Endothelial cell of umbilical vein (primary cell): ENCODE data around the gene SREBF1. TPM values are rescaled to one million over a fixed set of nuclear protein-coding genes. Genes with fewer than 3 reads are reported as not detected.

Experiments used
- Bru-seq: library from RNA; stranded (reverse); fragments of 400-500 nt; gene quantifications from one replicate; lab custom pipeline; 2021; lab: Mats Ljungman, UMichigan
- BruChase-seq, 2 experiments: library from RNA; stranded (reverse); fragments of 400-500 nt; gene quantifications; one replicate each; lab custom pipeline; 2021; lab: Mats Ljungman, UMichigan
- BruUV-seq: library from RNA; stranded (reverse); fragments of 400-500 nt; replicated peaks from 2 replicates; lab custom pipeline; 2021; lab: Mats Ljungman, UMichigan
- CTCF ChIA-PET: fragments of 300-600, 350-600 bp; sonication (Branson Sonifier 250); formaldehyde crosslinking; loops from one replicate; lab custom pipeline; 2021; ENCODE audit warnings: antibody characterized with exemption, inconsistent platforms; lab: Charles Lee
- POLR2A ChIA-PET: fragments of 300-600, 350-600 bp; sonication (Branson Sonifier 250); formaldehyde crosslinking; loops from one replicate; lab custom pipeline; 2021; ENCODE audit warnings: antibody characterized with exemption, inconsistent platforms; lab: Charles Lee
- DNase-seq: peaks from one replicate; pipeline ENCODE4 v3.0.0-alpha.2; 2011; ENCODE audit warnings: low read depth, low spot score
- FAIRE-seq: peaks from 2 replicates; lab custom pipeline; 2011; peaks lifted over from hg19 to GRCh38; lab: Jason Lieb, UNC
- H2AFZ ChIP-seq: 2 replicates; pipeline ENCODE4 v1.6.0; 2012; ENCODE audit warnings: low read depth, low read length, control low read depth, inconsistent platforms
- H3K27ac ChIP-seq: 2 replicates; pipeline ENCODE4 v1.5.1; 2011; ENCODE audit warnings: low read depth, mild to moderate bottlenecking, control low read depth, low read length, moderate library complexity; ENCODE audit not compliant: insufficient read depth
- H3K27me3 ChIP-seq, 2 experiments: 2 replicates each; pipeline versions ENCODE4 v1.6.0 to v1.6.1; 2011; ENCODE audit warnings: low read length in 2 of 2, mixed read lengths in 1 of 2; ENCODE audit not compliant: control insufficient read depth in 2 of 2, insufficient read depth in 2 of 2
- H3K36me3 ChIP-seq, 2 experiments: 2 replicates in 1 of 2; 3 replicates in 1 of 2; pipeline ENCODE4 v1.5.1; 2011; ENCODE audit warnings: low read length in 2 of 2, mild to moderate bottlenecking in 1 of 2, moderate library complexity in 1 of 2; ENCODE audit not compliant: control insufficient read depth in 2 of 2, insufficient read depth in 2 of 2; ENCODE audit errors: extremely low read depth in 1 of 2
- H3K4me1 ChIP-seq: 3 replicates; pipeline ENCODE4 v1.5.1; 2011; ENCODE audit warnings: mild to moderate bottlenecking, low read length; ENCODE audit not compliant: control insufficient read depth, insufficient read depth; ENCODE audit errors: extremely low read depth
- H3K4me2 ChIP-seq: 2 replicates; pipeline ENCODE4 v1.6.1; 2011; ENCODE audit warnings: low read length, control low read depth, mixed read lengths; ENCODE audit not compliant: insufficient read depth
- H3K4me3 ChIP-seq, 3 experiments: fragments of 200-600 bp in 1 of 3; sonication (generic), shearing (Covaris generic) in 1 of 3; replicated peaks in 1 of 3; 2 replicates each; pipeline ENCODE4 v1.5.1; 2011 to 2016; ENCODE audit warnings: control low read depth in 3 of 3, low read length in 3 of 3, mild to moderate bottlenecking in 2 of 3, inconsistent platforms in 1 of 3, low read depth in 1 of 3, moderate library complexity in 1 of 3; ENCODE audit not compliant: insufficient read depth in 1 of 3
- H3K79me2 ChIP-seq: 2 replicates; pipeline ENCODE4 v1.6.0; 2012; ENCODE audit warnings: low read length, inconsistent platforms; ENCODE audit not compliant: control insufficient read depth, insufficient read depth
- H3K9ac ChIP-seq: replicated peaks from 2 replicates; pipeline ENCODE3; 2011; ENCODE audit warnings: low read length, control low read depth; ENCODE audit not compliant: insufficient read depth; ENCODE audit errors: extremely low read depth
- H3K9me1 ChIP-seq: replicated peaks from 3 replicates; pipeline ENCODE4 v1.6.0; 2011; ENCODE audit warnings: mild to moderate bottlenecking, low read length; ENCODE audit not compliant: control insufficient read depth, insufficient read depth; ENCODE audit errors: extremely low read depth
- H3K9me3 ChIP-seq: replicated peaks from 2 replicates; pipeline ENCODE4 v1.5.1; 2012; ENCODE audit warnings: low read length, inconsistent platforms; ENCODE audit not compliant: control insufficient read depth, insufficient read depth
- H4K20me1 ChIP-seq: replicated peaks from 2 replicates; pipeline ENCODE3; 2011; ENCODE audit warnings: mild to moderate bottlenecking, low read length; ENCODE audit not compliant: control insufficient read depth, insufficient read depth; ENCODE audit errors: extremely low read depth
- CTCF ChIP-seq, 2 donors: IDR thresholded peaks; 1 replicate in 1 of 2; 2 replicates in 1 of 2; pipeline ENCODE4 v1.5.1; 2011; ENCODE audit warnings: low read length in 2 of 2, mild to moderate bottlenecking in 2 of 2, moderate library complexity in 2 of 2, control low read depth in 1 of 2, inconsistent platforms in 1 of 2, low read depth in 1 of 2; ENCODE audit not compliant: insufficient read depth in 1 of 2; ENCODE audit errors: extremely low read depth in 1 of 2
- EZH2 ChIP-seq: IDR thresholded peaks from 2 replicates; pipeline ENCODE4 v1.6.1; 2012; ENCODE audit warnings: borderline replicate concordance, low read depth, mild to moderate bottlenecking, moderate library complexity, low read length, inconsistent platforms; ENCODE audit not compliant: severe bottlenecking
- GATA2 ChIP-seq: IDR thresholded peaks from 2 replicates; pipeline ENCODE4 v1.7.0; 2011; ENCODE audit warnings: low read depth, mild to moderate bottlenecking, moderate library complexity, mixed read lengths, low read length; ENCODE audit not compliant: insufficient read length, insufficient read depth
- MYC ChIP-seq: IDR thresholded peaks from one replicate; pipeline ENCODE4 v1.6.1; 2011; ENCODE audit warnings: mild to moderate bottlenecking, low read depth, low read length
- POLR2AphosphoS5 ChIP-seq: IDR thresholded peaks from 2 replicates; pipeline ENCODE4 v1.6.1; 2012; ENCODE audit warnings: low read depth, mild to moderate bottlenecking, control low read depth, low read length, moderate library complexity; ENCODE audit not compliant: insufficient read depth
- dilution Hi-C: fragments of 300-500 bp; cut with MboI; formaldehyde crosslinking; loops from one replicate; pipeline ENCODE4 v1.15.0; 2019; ENCODE audit warnings: low sequenced_read_pairs; ENCODE audit not compliant: extremely low pct_ligation_motif_present
- intact Hi-C: fragments of 100-400 bp; cut with micrococcal nuclease; formaldehyde crosslinking; loops from one replicate; pipeline ENCODE4 v1.10.0; 2022
- long read RNA-seq: library from polyadenylated mRNA; stranded (forward); transcript quantifications from one replicate; pipeline ENCODE4 v2.0.0, GENCODE V29; 2021
- polyA minus RNA-seq, 3 experiments: library from RNA; depleted of rRNA, polyadenylated mRNA; stranded (reverse); fragments of >200 nt; gene quantifications; 1 replicate in 1 of 3; 2 replicates in 2 of 3; pipeline ENCODE4 v1.2.3, GENCODE V29; 2011
- polyA plus RNA-seq, 4 experiments: library from polyadenylated mRNA; depleted of rRNA in 3 of 4; stranded (reverse) in 3 of 4; unstranded in 1 of 4; fragments of >200 nt; gene quantifications; 2 replicates each; pipeline versions ENCODE4 v1.2.1 to v1.2.3, GENCODE V29; 2011 to 2012; ENCODE audit warnings: missing spikeins in 1 of 4
- total RNA-seq: library from RNA; stranded (reverse); gene quantifications from 2 replicates; pipeline ENCODE4 v1.2.3, GENCODE V29; 2021

SREBF1 gene
- total RNA-seq (109 and 117 TPM in 2 replicates), polyA plus RNA-seq (50.4 and 66.3 TPM in 2 replicates), polyA minus RNA-seq (51.5 and 65.4 TPM in 2 replicates), Bru-seq, nascent RNA (percentile 70 among the genes with signal in this experiment), BruChase-seq, experiment 1, labeled RNA remaining after a 6-hour chase (percentile 89 among the genes with signal in this experiment), BruChase-seq, experiment 2, labeled RNA remaining after a 2-hour chase (percentile 89 among the genes with signal in this experiment)
- 22.4 and 31.8 TPM in 2 replicates for polyA plus RNA-seq (2011; cell fraction: cytosol; rRNA removed)
- 139 and 174 TPM in 2 replicates for polyA plus RNA-seq (2011; cell fraction: nucleus; rRNA removed)
- polyA plus RNA-seq (2012), result 64.9 and 76.2 TPM in 2 replicates
- 114 TPM for polyA minus RNA-seq (2011; cell fraction: cytosol; rRNA and poly(A)+ RNA removed)
- polyA minus RNA-seq (2011; cell fraction: nucleus; rRNA and poly(A)+ RNA removed), result 78.3 and 98.8 TPM in 2 replicates
- long read RNA-seq, full-length matches to known transcripts, result 100 of 191 reads
- long read RNA-seq, partial matches to known transcripts, result 58 of 191 reads
- long read RNA-seq, other reads (novel, unspliced or antisense), result 33 of 191 reads

GRCh38 chr17:17836818-17837379 lies at the start of gene SREBF1:
TSS of gene SREBF1 (minus strand) at chr17:17836986. CDS start at chr17:17836817, 169 bp downstream.
- Histone ChIP-seq H3K9me1 (no peaks in the 10 kb centered on the region), H2AFZ (peak within 1 kb of the TSS; percentile 39), H3K27me3 (no peaks in the 10 kb centered on the region), H3K4me2 (peak within 1 kb of the TSS; percentile 87), H3K9me3 (no peaks in the 10 kb centered on the region), H3K4me1 (peaks cover 56% of the 10 kb centered on the region), H3K79me2 (peaks cover 36% of the 10 kb centered on the region), H3K9ac (peak within 1 kb of the TSS; percentile 93), H3K36me3 (no peaks in the 10 kb centered on the region), H4K20me1 (no peaks in the 10 kb centered on the region), H3K27ac (peak within 1 kb of the TSS; percentile 95), H3K4me3 (peak within 1 kb of the TSS; percentile 54 to 89 (median 57))
- FAIRE-seq, result peak; percentile 80
- ChIA-PET CTCF (interaction anchor here (0.9 to 3.1 kb wide), 12 partner anchors 9 to 154 kb away, joined by 3 to 18 read pairs (median 5); partner anchors contain the start of genes DRC3 and TOM1L2), POLR2A (interaction anchor here (1.5 kb wide), 1 partner anchor 11 kb away, joined by 3 read pairs; no protein-coding TSS in a partner anchor)
- peak; percentile 63 for DNase-seq
- no peak for TF ChIP-seq GATA2
- TF ChIP-seq POLR2AphosphoS5, result peak; percentile 2
- no peak for TF ChIP-seq CTCF (IDR thresholded peaks at IDR 0.05; ENCODE audit: extremely low read depth in 1 of 2, insufficient read depth in 1 of 2, low read depth in 1 of 2, low read length in 2 of 2)
- TF ChIP-seq EZH2, result no peak
- no peak for TF ChIP-seq MYC
- dilution Hi-C loops (no loop called here), intact Hi-C loops (loop anchor here (1.0 kb wide), 2 partner anchors 14 to 27 kb away; no protein-coding TSS in a partner anchor)
- TSS peak; percentile 39 for BruUV-seq
